AG10803 (cell line): ENCODE results near the gene XRCC4.

Experiments
- DNase-seq: peaks from one replicate; pipeline ENCODE4 v3.0.0; 2010; ENCODE audit warnings: low read depth
- H3K4me3 ChIP-seq: 2 replicates; pipeline ENCODE4 v1.5.1; 2011; ENCODE audit warnings: mild to moderate bottlenecking, low read length, control low read depth
- TF ChIP-seq, protein P1 (sequence below): conservative IDR thresholded peaks from 2 replicates; pipeline ENCODE4 v1.5.1; 2011; ENCODE audit warnings: mild to moderate bottlenecking, low read length, control low read depth, inconsistent platforms

XRCC4 gene

GRCh38 chr5:83092619-83093018, 15.3 kb downstream of the XRCC4 start:
- DNase-seq, result no peak
- TF ChIP-seq, protein P1, sequence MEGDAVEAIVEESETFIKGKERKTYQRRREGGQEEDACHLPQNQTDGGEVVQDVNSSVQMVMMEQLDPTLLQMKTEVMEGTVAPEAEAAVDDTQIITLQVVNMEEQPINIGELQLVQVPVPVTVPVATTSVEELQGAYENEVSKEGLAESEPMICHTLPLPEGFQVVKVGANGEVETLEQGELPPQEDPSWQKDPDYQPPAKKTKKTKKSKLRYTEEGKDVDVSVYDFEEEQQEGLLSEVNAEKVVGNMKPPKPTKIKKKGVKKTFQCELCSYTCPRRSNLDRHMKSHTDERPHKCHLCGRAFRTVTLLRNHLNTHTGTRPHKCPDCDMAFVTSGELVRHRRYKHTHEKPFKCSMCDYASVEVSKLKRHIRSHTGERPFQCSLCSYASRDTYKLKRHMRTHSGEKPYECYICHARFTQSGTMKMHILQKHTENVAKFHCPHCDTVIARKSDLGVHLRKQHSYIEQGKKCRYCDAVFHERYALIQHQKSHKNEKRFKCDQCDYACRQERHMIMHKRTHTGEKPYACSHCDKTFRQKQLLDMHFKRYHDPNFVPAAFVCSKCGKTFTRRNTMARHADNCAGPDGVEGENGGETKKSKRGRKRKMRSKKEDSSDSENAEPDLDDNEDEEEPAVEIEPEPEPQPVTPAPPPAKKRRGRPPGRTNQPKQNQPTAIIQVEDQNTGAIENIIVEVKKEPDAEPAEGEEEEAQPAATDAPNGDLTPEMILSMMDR, result no peak
- no peak overlapping the region for H3K4me3 ChIP-seq

GRCh38 chr5:83093692-83094091, 16.3 kb downstream of the XRCC4 start:
- H3K4me3 ChIP-seq, result no peak overlapping the region
- no peak for DNase-seq
- TF ChIP-seq, protein P1, result no peak

DNA sequence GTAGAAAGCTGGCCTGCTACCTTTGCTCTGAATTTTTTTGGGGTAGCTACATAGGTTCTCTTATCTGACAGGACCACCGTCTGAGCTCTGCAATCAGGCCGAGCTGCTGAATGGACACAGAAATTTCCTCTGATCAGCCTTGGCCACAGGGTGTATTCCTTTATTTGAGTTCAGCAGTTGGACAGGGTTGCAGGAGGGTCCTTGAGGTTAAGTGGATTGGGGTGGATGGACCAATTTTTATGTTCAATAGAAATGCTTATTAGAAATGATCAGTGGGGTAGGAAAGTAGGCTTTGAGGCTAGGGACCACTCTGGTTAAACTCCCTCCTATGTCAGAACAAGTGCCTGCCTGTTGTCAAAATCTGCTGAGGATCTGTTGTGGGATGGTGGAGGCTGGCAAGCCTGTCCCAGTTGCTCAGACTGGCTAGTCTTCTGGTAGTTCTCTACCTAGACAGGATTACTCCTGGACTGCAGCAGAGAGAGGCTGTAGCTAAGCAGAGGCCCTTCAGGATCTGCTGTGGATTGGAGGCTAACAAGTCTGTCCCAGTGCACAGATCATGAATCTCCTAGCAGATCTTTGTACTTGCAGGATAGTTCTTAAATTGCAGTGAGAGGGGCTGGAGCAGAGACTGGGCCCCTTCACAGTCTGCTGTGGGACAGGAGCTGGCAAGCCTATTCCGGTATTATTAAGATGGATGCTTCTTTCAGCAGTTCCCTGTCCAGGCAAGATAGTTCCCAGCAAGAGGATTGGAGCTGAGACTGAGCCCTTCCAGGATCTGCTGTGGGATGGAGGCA, 18.0 kb downstream of the XRCC4 start:
- no peak for DNase-seq
- no peak overlapping the region for H3K4me3 ChIP-seq
- TF ChIP-seq, protein P1, result no peak

DNA sequence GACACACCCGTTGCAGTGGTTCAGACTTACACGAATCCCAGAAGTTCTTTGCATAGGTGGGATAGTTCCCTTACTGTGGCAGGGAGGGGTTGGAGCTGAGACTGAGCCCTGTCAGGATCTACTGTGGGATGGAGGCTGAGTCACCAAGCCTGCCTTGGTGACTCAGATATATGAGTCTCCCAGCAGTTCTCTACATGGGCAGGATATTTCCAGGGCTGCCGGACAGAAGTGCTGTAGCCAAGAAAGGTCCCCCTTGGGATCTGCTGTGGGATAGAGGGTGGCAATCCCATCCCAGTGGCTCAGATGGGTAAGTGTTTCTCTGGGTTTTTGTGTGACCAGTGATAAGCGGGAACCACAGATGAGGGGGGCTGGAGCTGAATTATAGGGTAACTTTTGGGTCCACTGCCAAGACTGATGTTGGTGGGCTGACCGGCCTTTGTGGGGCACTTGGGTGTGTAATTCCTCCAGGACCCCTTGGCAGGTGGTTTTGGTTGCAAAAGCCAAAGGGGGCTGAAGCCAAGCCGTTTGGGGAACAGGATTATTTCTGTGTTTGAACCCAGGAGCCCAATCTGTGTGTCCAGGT, 18.7 kb downstream of the XRCC4 start:
- H3K4me3 ChIP-seq, result no peak overlapping the region
- TF ChIP-seq, protein P1, result no peak
- DNase-seq, result peak; percentile 73

- peak; percentile 44 for DNase-seq
- H3K4me3 ChIP-seq, result no peak overlapping the region
- TF ChIP-seq, protein P1, result no peak
Observed at GRCh38 chr5:83096660-83097339, 19.5 kb downstream of the XRCC4 start.

DNA sequence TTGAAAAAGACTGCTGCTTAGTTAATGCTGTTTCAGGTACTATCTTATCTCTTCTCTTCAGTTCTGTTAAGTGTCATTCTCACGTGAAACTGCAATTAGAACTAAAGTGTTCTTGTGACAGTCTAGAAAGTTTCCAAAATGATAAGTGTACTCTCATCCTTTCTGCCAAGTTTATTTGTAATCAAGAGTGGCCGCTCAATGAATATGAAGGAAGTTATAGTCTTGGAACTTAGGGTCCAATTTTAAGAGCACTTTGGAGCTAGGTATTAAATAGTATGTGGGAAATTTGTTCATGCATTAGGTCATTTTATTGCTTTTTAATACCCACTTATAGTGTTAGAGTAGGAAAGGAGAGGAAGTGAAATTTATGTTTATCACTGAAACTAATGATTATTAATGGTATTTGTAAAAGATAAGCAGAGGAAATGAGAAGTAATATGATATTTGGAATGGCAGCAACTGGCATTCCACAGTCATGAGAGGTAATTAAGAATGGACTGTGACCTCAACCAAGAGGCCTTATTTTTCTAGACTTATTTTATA, 20.4 kb downstream of the XRCC4 start:
- DNase-seq, result peak; percentile 35
- TF ChIP-seq, protein P1, result no peak

More for the DNA sequence above, 20.4 kb downstream of the XRCC4 start:
- no peak overlapping the region for H3K4me3 ChIP-seq
